Stimulated activated CD8-positive, alpha-beta memory T cell treated with anti-CD3 and anti-CD28 coated beads, Interleukin-15, amount 100 ng/mL, for 24 hours (primary cell): ENCODE results near the gene NCOA4.
"Not testable (repeated sequence)": the region's sequence is repeated elsewhere in the genome, so short reads cannot be mapped to it uniquely, and the experiment has no call there.

Experiments used
- DNase-seq: peaks from one replicate; pipeline ENCODE4 v3.0.0-alpha.2; 2020; ENCODE audit warnings: low read depth

Gene NCOA4

GRCh38 chr10:46052057-46052790 is 21.8 kb upstream of the NCOA4 start:
- DNase-seq, result no peak

GRCh38 chr10:46050941-46051623 is 20.7 kb upstream of the NCOA4 start:
- DNase-seq, result no peak

GRCh38 chr10:46049497-46049831 is 19.0 kb upstream of the NCOA4 start:
- DNase-seq, result not testable (repeated sequence)

GRCh38 chr10:46048152-46048551 is 17.7 kb upstream of the NCOA4 start:
- no peak for DNase-seq

- DNase-seq, result no peak
These were observed 15.8 kb upstream of the NCOA4 start, which contains the start of gene MSMB for GRCh38 chr10:46046261-46046660. MSMB (minus strand) TSS chr10:46046269; CDS start chr10:46046237, 32 bp downstream.

GRCh38 chr10:46042527-46042926 is 12.1 kb upstream of the NCOA4 start:
- DNase-seq, result no peak

- DNase-seq, result no peak
These were observed 9.6 kb upstream of the NCOA4 start for GRCh38 chr10:46040004-46040403.

- no peak for DNase-seq
These were observed 6.8 kb upstream of the NCOA4 start for GRCh38 chr10:46037107-46037825.

GRCh38 chr10:46035923-46036849 is 5.8 kb upstream of the NCOA4 start:
- DNase-seq, result no peak

- no peak for DNase-seq
These were observed 3.2 kb upstream of the NCOA4 start for GRCh38 chr10:46033602-46034011.

GRCh38 chr10:46031648-46032532 is 1.5 kb upstream of the NCOA4 start:
- no peak for DNase-seq

- no peak for DNase-seq
These were observed 877 bp downstream of the NCOA4 start for GRCh38 chr10:46029461-46030030.

GRCh38 chr10:46028584-46029460 is 1.6 kb downstream of the NCOA4 start:
- no peak for DNase-seq

- DNase-seq, result no peak
These were observed 4.3 kb downstream of the NCOA4 start for GRCh38 chr10:46026106-46026505.

GRCh38 chr10:46025406-46025805 is 5.0 kb downstream of the NCOA4 start:
- DNase-seq, result no peak

- DNase-seq, result no peak
These were observed 5.5 kb downstream of the NCOA4 start for GRCh38 chr10:46024948-46025347.

GRCh38 chr10:46022978-46023702 is 7.3 kb downstream of the NCOA4 start:
- peak; percentile 51 for DNase-seq

- DNase-seq, result no peak
These were observed 10.1 kb downstream of the NCOA4 start for GRCh38 chr10:46020344-46020657.
